K562 (cell line): ENCODE results near the gene DST. TPM values are rescaled to one million over a fixed set of nuclear protein-coding genes. Genes with fewer than 3 reads are reported as not detected.
A peak's percentile ranks its signal among the peaks of the same experiment; 100 is the strongest.

Experiments
- ATF1 ChIP-seq, 2 experiments: fragments of 450-650 bp in 1 of 2; IDR thresholded peaks; 2 replicates each; pipeline ENCODE4 v1.6.1; 2016; ENCODE audit warnings: missing compliant biosample characterization in 1 of 2, missing genetic modification characterization in 1 of 2
- ATF7 ChIP-seq: fragments of 450-650 bp; IDR thresholded peaks from 2 replicates; pipeline ENCODE4 v1.7.1; 2014; ENCODE audit warnings: mild to moderate bottlenecking, moderate library complexity
- CSDE1 ChIP-seq, 2 experiments: fragments of 450-650 bp; IDR thresholded peaks; 2 replicates each; pipeline ENCODE4 v1.6.1; 2016; ENCODE audit warnings: mild to moderate bottlenecking in 1 of 2
- EHMT2 ChIP-seq: fragments of 450-650 bp; IDR thresholded peaks from 2 replicates; pipeline ENCODE4 v1.6.1; 2018; ENCODE audit warnings: antibody characterized with exemption
- GABPA ChIP-seq: fragments of 200-800 bp; sonication (Bioruptor generic); conservative IDR thresholded peaks from 2 replicates; pipeline ENCODE4 v1.6.1; 2016; ENCODE audit warnings: low read depth, missing genetic modification characterization, missing compliant biosample characterization
- HDAC6 ChIP-seq: IDR thresholded peaks from 2 replicates; pipeline ENCODE4 v1.6.1; 2012; ENCODE audit warnings: low read depth, mild to moderate bottlenecking, control low read depth, inconsistent platforms, low read length, moderate library complexity
- JUND ChIP-seq, 2 experiments: IDR thresholded peaks; 2 replicates in 1 of 2; 3 replicates in 1 of 2; pipeline ENCODE4 v1.6.1; 2011; ENCODE audit warnings: borderline replicate concordance in 2 of 2, low read depth in 2 of 2, low read length in 2 of 2, improper control_type of control experiment in 1 of 2, missing biosample characterization in 1 of 2, missing genetic modification characterization in 1 of 2, missing genetic modification reagents in 1 of 2
- MED1 ChIP-seq: sonication (generic); formaldehyde crosslinking; IDR thresholded peaks from 2 replicates; pipeline ENCODE4 v1.8.1; 2023; ENCODE audit warnings: missing genetic modification reagents, borderline replicate concordance
- MTF1 ChIP-seq: fragments of 250-450 bp; sonication (Bioruptor Pico); IDR thresholded peaks from 2 replicates; pipeline ENCODE4 v1.9.0; 2021; ENCODE audit warnings: moderate library complexity, mild to moderate bottlenecking, inconsistent platforms, borderline replicate concordance
- PCBP2 ChIP-seq: fragments of 200-400 bp; formaldehyde crosslinking; IDR thresholded peaks from 2 replicates; pipeline ENCODE4 v1.6.1; 2018; ENCODE audit warnings: low read length, low read depth, mild to moderate bottlenecking, moderate library complexity; ENCODE audit not compliant: poor library complexity, severe bottlenecking
- ZNF165 ChIP-seq: fragments of 250-450 bp; sonication (Bioruptor Pico); IDR thresholded peaks from 2 replicates; pipeline ENCODE4 v1.4.0; 2020; ENCODE audit warnings: borderline replicate concordance
- ZNF584 ChIP-seq: fragments of 200-800 bp; sonication (Bioruptor generic); IDR thresholded peaks from 2 replicates; pipeline ENCODE4 v1.6.1; 2016; ENCODE audit warnings: low read depth, mild to moderate bottlenecking, missing genetic modification characterization, missing compliant biosample characterization
- polyA plus RNA-seq, 8 experiments: library from polyadenylated mRNA; depleted of rRNA in 4 of 8; stranded (reverse) in 5 of 8; unstranded in 3 of 8; fragments of >200 nt; fragmentation: Nextera tagmentation in 2 of 8; fragmentation: Illumina TruSeq in 1 of 8; extraction: Ambion mirVana in 2 of 8; extraction: Trizol in 1 of 8; gene quantifications; 2 replicates each; pipeline versions ENCODE4 v1.2.1 to v1.2.3, GENCODE V29; 2011 to 2014; ENCODE audit warnings: inconsistent platforms in 1 of 8, missing spikeins in 1 of 8
- total RNA-seq, 7 experiments: library from RNA; depleted of rRNA in 6 of 7; stranded (reverse); fragments of >200 nt in 6 of 7; fragmentation: Illumina TruSeq in 2 of 7; extraction: Trizol in 2 of 7; gene quantifications; 2 replicates each; pipeline versions ENCODE4 v1.2.1 to v1.2.3, GENCODE V29; 2011 to 2021; ENCODE audit warnings: low replicate concordance in 1 of 7
- TF ChIP-seq, protein P1 (sequence below): sonication (generic); formaldehyde crosslinking; IDR thresholded peaks from 2 replicates; pipeline ENCODE4 v1.8.0; 2022; ENCODE audit warnings: mild to moderate bottlenecking, missing genetic modification reagents

DST gene
- total and polyA plus RNA-seq, 9 of the 15 experiments (the other 6 are each of a cell fraction or from before 2014, with no cell fraction given): 5.2 to 21.9 (median 13.3) TPM

DNA sequence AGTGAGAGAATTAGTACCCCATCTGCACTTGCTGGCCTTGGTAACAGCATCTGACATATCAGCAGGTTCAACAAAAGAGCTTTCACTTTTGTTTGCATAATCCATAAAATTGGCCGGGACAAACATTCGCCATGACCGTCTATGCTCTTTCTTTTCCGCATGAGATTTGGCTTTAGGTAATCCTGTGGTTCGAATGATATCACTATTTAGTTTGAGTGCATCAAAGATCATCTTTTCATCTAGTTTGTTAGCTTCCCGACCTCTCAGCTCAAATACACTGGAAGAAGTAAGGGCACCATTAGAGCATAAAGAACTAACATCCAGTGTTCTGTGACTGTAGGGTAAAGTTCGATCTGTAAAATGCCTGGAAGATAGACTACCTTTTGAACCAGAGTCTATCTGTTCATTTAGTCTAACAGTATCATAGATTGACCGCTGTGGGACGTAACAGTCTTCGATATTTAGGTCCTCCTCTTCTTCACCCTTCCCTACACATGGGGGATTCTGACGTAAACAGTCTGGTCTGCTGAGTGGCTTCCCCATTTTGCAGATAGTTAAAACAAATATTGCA, 101.6 kb downstream of the DST start (continued):
- TF ChIP-seq, protein P1, sequence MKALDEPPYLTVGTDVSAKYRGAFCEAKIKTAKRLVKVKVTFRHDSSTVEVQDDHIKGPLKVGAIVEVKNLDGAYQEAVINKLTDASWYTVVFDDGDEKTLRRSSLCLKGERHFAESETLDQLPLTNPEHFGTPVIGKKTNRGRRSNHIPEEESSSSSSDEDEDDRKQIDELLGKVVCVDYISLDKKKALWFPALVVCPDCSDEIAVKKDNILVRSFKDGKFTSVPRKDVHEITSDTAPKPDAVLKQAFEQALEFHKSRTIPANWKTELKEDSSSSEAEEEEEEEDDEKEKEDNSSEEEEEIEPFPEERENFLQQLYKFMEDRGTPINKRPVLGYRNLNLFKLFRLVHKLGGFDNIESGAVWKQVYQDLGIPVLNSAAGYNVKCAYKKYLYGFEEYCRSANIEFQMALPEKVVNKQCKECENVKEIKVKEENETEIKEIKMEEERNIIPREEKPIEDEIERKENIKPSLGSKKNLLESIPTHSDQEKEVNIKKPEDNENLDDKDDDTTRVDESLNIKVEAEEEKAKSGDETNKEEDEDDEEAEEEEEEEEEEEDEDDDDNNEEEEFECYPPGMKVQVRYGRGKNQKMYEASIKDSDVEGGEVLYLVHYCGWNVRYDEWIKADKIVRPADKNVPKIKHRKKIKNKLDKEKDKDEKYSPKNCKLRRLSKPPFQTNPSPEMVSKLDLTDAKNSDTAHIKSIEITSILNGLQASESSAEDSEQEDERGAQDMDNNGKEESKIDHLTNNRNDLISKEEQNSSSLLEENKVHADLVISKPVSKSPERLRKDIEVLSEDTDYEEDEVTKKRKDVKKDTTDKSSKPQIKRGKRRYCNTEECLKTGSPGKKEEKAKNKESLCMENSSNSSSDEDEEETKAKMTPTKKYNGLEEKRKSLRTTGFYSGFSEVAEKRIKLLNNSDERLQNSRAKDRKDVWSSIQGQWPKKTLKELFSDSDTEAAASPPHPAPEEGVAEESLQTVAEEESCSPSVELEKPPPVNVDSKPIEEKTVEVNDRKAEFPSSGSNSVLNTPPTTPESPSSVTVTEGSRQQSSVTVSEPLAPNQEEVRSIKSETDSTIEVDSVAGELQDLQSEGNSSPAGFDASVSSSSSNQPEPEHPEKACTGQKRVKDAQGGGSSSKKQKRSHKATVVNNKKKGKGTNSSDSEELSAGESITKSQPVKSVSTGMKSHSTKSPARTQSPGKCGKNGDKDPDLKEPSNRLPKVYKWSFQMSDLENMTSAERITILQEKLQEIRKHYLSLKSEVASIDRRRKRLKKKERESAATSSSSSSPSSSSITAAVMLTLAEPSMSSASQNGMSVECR (CRISPR knock-in tag): no peak
- no peak for TF ChIP-seq HDAC6
- no peak for TF ChIP-seq EHMT2
- TF ChIP-seq GABPA (tag): no peak
- no peak for TF ChIP-seq ATF1 (CRISPR knock-in tag; IDR thresholded peaks at IDR 0.05)
- 0 out of 2 replicates have a peak, but pooled peaks have one; percentile 61 for TF ChIP-seq ATF1 (tag; IDR thresholded peaks at IDR 0.05)
- no peak for TF ChIP-seq MTF1 (CRISPR knock-in tag)
- TF ChIP-seq MED1 (CRISPR knock-in tag): no peak
- TF ChIP-seq ZNF584 (CRISPR knock-in tag): no peak
- no peak for TF ChIP-seq PCBP2
- no peak for TF ChIP-seq JUND (IDR thresholded peaks at IDR 0.05; ENCODE audit: borderline replicate concordance, low read depth, low read length)
- TF ChIP-seq JUND (tag; IDR thresholded peaks at IDR 0.05; ENCODE audit: borderline replicate concordance, low read depth, low read length): peak; percentile 16; the same call in 1 of the 3 replicates
- TF ChIP-seq ZNF165 (CRISPR knock-in tag): no peak
- peak; percentile 27; the same call in 1 of the 2 replicates for TF ChIP-seq ATF7
- TF ChIP-seq CSDE1 (IDR thresholded peaks at IDR 0.05): no peak
